ENCODE data around the gene GNG4. TPM values are rescaled to one million over a fixed set of nuclear protein-coding genes. Genes with fewer than 3 reads are reported as not detected.

The GNG4 gene
- total and polyA plus RNA-seq, 12 donors = 0.22 to 25.8 (median 3.8) TPM; not detected in 2

DNA sequence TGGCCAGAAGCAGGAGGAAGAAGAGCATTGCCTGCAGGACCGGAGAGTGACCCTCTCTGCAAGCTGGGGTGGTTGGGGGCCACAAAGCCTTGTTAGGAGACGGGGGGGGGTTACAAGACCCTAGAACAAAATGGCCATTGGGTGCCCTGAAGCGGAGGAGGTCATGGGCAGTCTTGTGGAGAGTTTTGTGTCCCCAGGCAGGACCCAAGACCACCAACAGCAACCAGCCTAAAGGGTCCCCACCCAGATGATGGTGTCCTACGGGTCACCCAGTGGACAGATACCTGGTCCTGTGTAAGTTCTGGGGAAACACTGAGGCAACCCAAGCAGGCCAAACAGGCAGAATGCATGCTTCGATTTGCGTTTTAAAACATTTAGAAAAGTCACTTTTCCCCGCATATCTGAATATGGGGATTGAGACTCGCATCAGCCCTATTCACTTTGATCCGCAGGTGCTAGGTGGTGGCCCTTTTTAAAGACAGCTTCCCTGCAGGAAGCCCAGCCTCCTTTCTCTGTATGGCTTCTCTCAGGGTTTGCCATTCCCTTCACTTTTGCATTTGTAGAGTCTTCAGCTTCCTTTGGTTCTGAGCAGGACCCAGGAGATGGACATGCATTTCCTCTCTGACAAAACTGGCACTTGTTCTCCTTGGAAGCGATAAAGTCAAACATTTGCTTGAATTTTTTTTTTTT, 21.1 kb downstream of the GNG4 start:
- Histone ChIP-seq H3K9me3 (replicated peaks in 1 of 3) (no peaks in the 10 kb centered on the region), H3K27me3 (no peaks in the 10 kb centered on the region), H3K27ac (no peak overlapping the region), H3K4me1 (replicated peaks in 1 of 2) (peaks cover 0 to 8% of the 10 kb centered on the region in 2 donors), H3K4me3 (no peak overlapping the region), H3K36me3 (replicated peaks in 1 of 2) (no peaks in the 10 kb centered on the region)
- no peak for DNase-seq
- WGBS, 4 donors = 90 to 97% (median 94%) methylated on average over 10 of the region's 10 CpGs
- no peak for TF ChIP-seq POLR2A (IDR thresholded peaks at IDR 0.05)
- TF ChIP-seq, protein P1, sequence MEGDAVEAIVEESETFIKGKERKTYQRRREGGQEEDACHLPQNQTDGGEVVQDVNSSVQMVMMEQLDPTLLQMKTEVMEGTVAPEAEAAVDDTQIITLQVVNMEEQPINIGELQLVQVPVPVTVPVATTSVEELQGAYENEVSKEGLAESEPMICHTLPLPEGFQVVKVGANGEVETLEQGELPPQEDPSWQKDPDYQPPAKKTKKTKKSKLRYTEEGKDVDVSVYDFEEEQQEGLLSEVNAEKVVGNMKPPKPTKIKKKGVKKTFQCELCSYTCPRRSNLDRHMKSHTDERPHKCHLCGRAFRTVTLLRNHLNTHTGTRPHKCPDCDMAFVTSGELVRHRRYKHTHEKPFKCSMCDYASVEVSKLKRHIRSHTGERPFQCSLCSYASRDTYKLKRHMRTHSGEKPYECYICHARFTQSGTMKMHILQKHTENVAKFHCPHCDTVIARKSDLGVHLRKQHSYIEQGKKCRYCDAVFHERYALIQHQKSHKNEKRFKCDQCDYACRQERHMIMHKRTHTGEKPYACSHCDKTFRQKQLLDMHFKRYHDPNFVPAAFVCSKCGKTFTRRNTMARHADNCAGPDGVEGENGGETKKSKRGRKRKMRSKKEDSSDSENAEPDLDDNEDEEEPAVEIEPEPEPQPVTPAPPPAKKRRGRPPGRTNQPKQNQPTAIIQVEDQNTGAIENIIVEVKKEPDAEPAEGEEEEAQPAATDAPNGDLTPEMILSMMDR (IDR thresholded peaks at IDR 0.05) = no peak
- intact Hi-C loops (cut with DNase I) = no loop called here

DNA sequence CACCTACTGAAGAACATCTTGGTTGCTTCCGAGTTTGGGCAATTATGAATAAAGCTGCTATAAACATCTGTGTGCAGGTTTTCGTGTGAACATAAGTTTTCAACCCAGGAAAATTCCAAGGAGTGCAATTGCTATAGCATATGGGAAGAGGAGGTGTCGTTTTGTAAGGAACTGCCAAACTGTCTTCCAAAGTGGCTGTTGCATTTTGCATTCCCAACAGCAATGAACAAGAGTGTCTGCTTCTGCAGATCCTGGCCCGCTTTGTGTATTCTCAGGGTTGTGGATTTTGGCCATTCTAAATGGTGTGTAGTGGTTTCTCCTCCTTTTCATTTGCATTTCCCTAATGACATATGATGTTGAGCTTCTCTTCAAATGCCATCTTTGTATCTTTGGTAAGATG, 23.8 kb downstream of the GNG4 start:
- intact Hi-C loops (cut with DNase I) = no loop called here
- TF ChIP-seq, protein P1 (IDR thresholded peaks at IDR 0.05) = no peak
- no peak for TF ChIP-seq POLR2A (IDR thresholded peaks at IDR 0.05)
- no peaks in the 10 kb centered on the region for H3K9me3 ChIP-seq (replicated peaks in 1 of 3)
- H3K27me3 ChIP-seq = no peaks in the 10 kb centered on the region
- H3K36me3 ChIP-seq (replicated peaks in 1 of 2) = no peaks in the 10 kb centered on the region
- DNase-seq = no peak
- WGBS, 4 donors = 88 to 92% (median 91%) methylated on average over 4 of the region's 4 CpGs
- no peak overlapping the region for H3K27ac ChIP-seq
- H3K4me3 ChIP-seq = no peak overlapping the region
- peaks cover 0 to 4% of the 10 kb centered on the region in 2 donors for H3K4me1 ChIP-seq (replicated peaks in 1 of 2)

DNA sequence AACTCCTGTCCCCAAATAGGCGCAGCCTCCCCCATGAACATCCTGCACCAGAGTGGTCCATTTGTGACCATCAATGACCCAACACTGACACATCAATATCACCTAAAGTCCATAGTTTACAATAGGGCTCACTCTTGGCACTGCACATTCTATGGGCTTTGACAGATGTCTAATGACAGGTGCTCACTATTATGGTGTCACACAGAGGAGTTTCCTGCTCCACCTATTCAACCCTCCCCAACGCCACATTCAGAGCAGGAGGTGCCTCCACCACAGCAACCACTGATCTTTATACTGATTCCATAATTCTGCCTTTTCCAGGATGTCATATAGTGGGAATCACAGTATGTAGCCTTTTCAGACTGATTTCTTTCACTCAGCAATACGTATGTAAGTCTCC, 24.2 kb downstream of the GNG4 start:
- TF ChIP-seq POLR2A (IDR thresholded peaks at IDR 0.05) = no peak
- TF ChIP-seq, protein P1 (IDR thresholded peaks at IDR 0.05) = no peak
- DNase-seq = no peak
- 86 to 94% (median 89%) methylated on average over 3 of the region's 3 CpGs for WGBS, 4 donors
- Histone ChIP-seq H3K36me3 (replicated peaks in 1 of 2) (no peaks in the 10 kb centered on the region), H3K27me3 (no peaks in the 10 kb centered on the region), H3K27ac (no peak overlapping the region), H3K4me1 (replicated peaks in 1 of 2) (peaks cover 0 to 4% of the 10 kb centered on the region in 2 donors), H3K4me3 (no peak overlapping the region), H3K9me3 (replicated peaks in 1 of 3) (no peaks in the 10 kb centered on the region)
- intact Hi-C loops (cut with DNase I) = no loop called here

DNA sequence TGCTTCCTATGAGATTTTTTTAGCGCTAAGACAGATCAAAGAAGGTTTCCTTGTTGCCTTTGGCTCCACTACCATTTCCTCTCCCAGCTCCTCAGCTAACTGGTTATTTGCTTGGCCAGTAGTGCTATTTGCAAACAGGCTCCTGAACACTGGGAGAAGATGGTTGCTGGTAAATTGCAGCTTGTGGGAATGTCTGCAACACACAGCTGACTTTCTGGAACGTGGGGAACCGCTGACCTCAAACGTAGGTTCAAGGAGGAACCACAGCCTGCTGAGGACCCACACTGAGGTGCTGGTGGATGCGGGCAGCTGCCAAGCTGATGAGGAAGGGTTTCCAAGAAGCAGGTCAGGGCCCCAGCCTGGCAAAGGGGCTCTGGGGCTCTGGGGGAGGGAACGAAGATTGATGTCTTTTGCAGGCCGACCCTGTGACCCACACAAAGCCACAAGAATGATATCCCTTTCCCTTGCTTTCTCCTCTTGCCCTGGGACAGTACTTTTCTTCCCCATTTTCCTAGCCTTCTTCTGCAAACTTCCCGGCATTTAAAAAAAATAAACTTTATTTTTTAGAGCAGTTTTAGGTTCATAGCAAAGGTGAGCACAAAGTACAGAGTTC, 24.8 kb downstream of the GNG4 start:
- intact Hi-C loops (cut with DNase I) = no loop called here
- TF ChIP-seq, protein P1 (IDR thresholded peaks at IDR 0.05) = no peak
- no peak for TF ChIP-seq POLR2A (IDR thresholded peaks at IDR 0.05)
- H3K9me3 ChIP-seq (replicated peaks in 1 of 3) = no peaks in the 10 kb centered on the region
- no peaks in the 10 kb centered on the region for H3K27me3 ChIP-seq
- H3K4me1 ChIP-seq (replicated peaks in 1 of 2) = peaks cover 0 to 4% of the 10 kb centered on the region in 2 donors
- no peak overlapping the region for H3K4me3 ChIP-seq
- DNase-seq = peak in 1 of 7 donors; percentile 11
- H3K27ac ChIP-seq = peak overlapping the region in 1 of 5 donors; percentile 31
- 30 to 50% (median 43%) methylated on average over 8 of the region's 8 CpGs for WGBS, 4 donors
- H3K36me3 ChIP-seq (replicated peaks in 1 of 2) = no peaks in the 10 kb centered on the region

Data from adrenal gland (tissue), 12 donors.